HS-27A (cell line): Measurements from ENCODE around the gene ATP8B3.
A peak's percentile ranks its signal among the peaks of the same experiment; 100 is the strongest.

Source experiments
- DNase-seq: peaks from one replicate; pipeline ENCODE4 v3.0.0-alpha.2; 2012; ENCODE audit warnings: low read depth, missing footprints

ATP8B3 gene

GRCh38 chr19:1816530-1817298, 4.6 kb upstream of the ATP8B3 start:
- DNase-seq = no peak

DNA sequence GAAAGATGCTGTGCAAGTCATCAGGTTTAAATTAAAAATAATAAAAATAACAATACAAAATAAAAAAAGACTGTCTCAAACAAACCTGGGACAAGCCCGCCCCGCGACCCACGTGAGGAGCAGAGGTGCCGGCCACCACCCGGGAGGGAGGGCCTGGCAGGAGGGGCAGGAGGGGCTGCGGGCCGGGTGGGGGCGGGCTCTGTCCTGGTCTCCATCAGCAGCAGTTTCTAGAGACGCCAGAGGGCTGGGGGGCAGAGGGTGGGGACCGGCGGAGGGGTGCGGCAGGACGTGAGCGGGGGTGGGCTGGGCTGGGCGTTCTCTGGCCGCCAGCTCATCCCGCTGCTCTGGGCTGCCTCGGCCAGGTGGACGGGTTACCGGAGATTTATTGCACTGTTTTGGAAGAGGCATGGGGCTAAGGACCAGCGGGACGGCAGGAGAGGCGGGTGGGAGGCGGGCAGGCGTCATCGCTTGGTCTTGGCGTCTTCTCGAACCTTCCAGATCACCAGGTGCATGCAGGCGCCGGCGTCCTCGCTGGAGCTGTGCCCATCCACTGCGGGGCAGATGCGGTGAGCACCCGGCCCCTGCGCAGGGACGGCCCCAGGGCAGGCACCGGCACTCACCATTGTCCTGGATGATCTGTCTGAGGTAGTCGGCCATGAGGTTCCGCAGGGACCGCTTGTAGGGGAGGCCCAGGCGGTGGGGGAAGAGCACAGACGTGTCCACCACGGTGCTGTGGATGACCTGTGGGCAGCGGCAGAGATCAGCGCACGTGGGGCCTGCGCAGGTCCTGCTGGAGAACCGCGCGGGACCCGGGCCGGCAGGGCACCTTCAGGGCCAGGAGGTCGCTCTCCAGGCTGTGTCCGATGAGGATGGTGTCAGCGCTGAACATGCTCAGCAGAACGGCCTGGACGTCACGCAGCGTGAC, 3.8 kb upstream of the ATP8B3 start:
- DNase-seq = no peak

DNA sequence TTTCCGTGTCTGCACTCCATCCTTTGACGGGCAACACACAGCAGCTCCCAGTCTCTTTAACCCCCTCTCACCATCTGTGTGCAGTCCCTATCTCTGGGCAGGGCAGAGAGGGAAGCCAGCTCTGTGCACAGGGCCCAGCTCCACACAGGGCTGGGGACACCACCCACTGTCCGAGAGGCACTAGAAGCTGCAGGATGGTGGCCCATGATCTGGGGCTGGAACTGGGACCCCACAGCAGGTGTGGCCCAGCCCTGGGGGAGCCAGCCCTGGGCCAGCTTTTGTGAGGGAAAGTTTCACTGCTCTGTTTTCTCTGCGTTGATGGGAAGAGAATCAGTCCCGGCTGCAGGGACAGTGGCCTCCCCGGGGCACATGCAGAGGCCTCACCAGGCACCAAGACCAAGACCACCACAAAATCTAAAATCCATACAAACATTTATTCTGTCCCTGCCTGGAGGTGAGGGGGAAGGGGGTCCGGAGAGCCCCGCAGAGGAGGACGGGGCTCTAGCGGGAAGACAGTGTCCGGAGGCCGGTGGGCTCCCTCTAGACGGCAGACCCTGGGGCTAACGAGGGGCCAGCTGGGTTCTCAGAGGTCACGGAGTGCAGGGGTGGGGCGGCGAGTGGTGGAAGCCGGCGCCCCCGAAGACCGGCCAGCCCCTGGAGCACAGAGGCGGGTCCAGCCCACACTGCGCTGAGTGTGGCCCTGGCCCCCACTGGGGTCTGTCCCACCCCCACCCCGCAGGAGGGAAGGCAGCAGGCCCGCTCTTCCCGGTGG, 2.9 kb upstream of the ATP8B3 start:
- no peak for DNase-seq

- no peak for DNase-seq
These were observed 2.3 kb upstream of the ATP8B3 start for GRCh38 chr19:1814391-1814790.

DNA sequence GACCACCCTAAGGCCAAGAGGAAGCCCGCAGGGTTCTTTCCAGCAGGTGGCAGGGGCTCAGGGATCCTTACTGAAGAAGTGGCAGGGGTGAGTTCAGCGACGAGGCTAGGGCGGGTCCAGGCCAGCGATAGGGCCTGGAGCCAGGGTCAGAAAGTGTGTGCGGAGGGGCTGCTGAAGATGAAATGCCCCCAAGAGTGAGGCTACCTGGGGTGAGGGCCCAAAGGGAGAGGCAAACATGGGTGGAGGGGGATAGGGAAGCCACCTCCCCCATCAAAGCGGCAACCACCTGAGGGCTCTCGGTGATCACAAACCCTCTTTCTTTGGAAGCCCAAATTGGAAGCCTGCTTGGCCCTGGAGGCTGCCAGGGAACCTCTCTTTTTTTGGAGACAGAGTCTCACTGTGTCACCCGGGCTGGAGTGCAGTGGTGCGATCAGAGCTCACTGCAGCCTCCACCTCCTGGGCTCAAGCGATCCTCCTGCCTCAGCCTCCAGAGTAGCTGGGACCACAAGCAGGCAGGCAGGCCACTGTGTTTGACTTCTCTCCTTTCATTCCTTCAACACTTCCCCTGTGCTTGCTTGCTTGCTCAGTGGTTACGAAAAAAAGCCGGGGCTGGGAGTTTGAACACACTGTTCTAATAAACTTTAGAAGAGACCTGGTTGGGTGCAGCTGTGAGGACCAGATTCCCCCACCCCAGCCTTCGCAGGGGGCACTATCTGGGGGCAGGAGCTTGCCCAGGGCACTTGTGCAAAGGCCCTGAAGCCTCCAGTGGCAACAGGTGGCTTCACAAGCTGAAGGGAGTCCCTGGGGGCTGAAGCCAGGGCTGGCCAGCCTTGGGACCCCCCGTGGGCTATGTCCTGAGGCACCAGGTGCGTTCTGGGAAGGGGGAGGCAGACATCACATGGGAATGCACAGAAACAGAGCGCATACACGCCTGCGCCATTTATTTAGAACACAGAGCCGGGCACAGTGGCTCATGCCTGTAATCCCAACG, 1.4 kb upstream of the ATP8B3 start:
- no peak for DNase-seq

GRCh38 chr19:1812426-1813191, 533 bp upstream of the ATP8B3 start:
- peak; percentile 78 for DNase-seq

GRCh38 chr19:1811472-1811894, 593 bp downstream of the ATP8B3 start:
- no peak for DNase-seq

GRCh38 chr19:1810439-1811160, 1.5 kb downstream of the ATP8B3 start:
- DNase-seq = no peak

DNA sequence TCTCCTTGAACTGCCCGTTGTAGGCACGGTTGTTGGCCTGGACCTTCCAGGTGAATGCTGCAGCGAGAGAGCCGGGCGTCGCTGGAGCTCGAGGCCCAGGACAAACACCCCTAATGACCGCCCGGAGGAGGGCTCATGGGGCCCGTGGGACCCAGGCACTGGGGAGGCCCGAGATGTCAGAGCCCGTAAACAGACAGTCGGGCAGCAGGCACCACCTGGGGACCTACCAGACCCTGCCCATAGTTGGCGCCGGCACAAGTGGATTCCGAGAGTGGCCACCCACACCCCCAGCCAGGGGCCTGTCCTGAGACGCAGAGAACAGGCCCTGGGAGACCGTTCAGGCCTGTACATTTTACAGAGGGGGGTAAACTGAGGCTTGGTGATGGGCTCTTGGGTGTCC, 2.4 kb downstream of the ATP8B3 start:
- DNase-seq = no peak

DNA sequence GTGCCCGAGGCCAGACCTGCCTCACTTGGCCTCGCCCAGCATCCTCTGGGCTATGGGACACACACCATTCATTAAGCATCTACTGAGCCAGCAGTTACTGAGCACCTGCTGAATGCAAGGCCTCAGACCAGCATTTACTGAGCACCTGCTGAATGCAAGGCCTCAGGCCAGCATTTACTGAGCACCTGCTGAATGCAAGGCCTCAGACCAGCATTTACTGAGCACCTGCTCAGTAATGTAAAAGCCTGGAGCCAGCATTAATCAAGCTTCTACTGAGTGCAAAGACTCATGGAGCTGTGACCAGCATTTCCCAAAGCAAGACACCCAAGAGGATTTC, 3.7 kb downstream of the ATP8B3 start:
- DNase-seq = no peak

- no peak for DNase-seq
These were observed 4.2 kb downstream of the ATP8B3 start for GRCh38 chr19:1807695-1808394.

- no peak for DNase-seq
These were observed 4.9 kb downstream of the ATP8B3 start for GRCh38 chr19:1807030-1807694.

- DNase-seq = no peak
These were observed 5.7 kb downstream of the ATP8B3 start for GRCh38 chr19:1806184-1807029.

DNA sequence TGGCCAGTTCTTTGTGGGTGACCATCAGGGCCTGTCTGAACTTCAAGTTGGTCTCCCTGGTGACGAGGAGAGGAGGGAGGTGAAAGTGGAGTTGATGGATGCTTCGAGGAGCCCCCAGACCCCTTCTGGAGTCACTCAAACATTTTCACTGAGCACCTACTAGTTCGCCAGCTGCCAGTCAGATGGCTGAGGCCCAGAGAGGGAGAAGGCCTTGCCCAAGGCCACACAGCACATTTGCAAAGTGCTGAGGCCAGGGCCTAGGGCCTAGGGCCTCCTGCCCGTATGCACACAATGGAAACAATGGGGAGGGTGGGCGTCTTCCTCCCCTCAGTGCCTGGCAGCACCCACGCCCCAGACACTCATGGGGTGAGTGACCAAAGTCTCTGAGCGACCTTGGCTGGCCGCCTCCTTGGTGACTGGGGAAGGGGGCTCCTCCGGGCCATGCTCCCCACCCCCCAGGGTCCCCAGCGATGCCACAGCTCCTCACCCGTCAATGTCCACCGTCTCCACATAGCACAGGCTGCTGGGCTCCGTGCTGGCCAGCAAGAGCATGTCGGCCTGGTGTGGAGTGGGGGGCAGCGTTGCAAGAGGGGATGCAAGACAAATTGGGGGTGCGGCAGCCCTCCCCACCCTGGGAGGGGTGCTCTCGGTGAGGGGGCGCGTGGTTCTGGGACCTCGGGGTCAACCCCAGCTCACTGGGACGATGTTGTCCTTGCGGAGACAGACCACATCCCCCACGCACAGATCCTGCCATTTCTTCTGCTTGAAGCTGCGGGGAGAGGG, 6.5 kb downstream of the ATP8B3 start:
- DNase-seq = no peak

DNA sequence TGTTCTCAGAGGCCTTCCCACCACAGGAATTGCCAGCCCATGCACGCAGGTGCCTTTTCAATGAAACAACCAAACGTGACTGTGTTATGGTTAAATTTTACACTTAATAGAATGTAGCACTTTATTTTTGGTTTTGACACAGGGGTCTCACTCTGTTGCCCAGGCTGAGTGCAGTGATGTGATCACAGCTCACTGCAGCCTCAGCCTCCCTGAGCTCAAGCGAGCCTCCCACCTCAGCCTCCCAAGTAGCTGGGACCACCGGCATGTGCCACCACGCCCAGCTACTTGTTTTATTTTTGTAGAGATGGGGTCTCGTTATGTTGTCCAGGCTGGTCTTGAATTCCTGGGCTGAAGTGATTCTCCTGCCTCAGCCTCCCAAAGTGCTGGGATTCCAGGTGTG, 7.2 kb downstream of the ATP8B3 start:
- DNase-seq = no peak

GRCh38 chr19:1799695-1800342, 12.3 kb downstream of the ATP8B3 start:
- no peak for DNase-seq
